ENCODE measurements around the gene PRRC2C. TPM values are rescaled to one million over a fixed set of nuclear protein-coding genes. Genes with fewer than 3 reads are reported as not detected.
A peak's percentile ranks its signal among the peaks of the same experiment; 100 is the strongest.
"Not testable (repeated sequence)": the region's sequence is repeated elsewhere in the genome, so short reads cannot be mapped to it uniquely, and the experiment has no call there.

PRRC2C gene
- total RNA-seq, 1 experiment from 2014 or later, result 111 TPM

DNA sequence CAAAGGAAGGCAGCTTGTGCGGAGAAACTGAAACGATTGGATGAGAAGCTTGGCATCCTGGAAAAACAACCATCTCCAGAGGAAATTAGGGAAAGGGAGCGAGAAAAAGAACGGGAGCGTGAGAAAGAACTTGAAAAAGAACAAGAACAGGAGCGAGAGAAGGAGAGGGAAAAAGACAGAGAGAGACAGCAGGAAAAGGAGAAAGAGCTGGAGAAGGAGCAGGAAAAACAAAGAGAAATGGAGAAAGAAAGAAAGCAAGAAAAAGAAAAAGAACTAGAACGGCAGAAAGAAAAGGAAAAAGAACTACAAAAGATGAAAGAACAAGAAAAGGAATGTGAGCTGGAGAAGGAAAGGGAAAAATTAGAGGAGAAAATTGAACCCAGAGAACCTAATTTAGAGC, 47.2 kb downstream of the PRRC2C start:
- Histone ChIP-seq H3K4me3 (ENCODE audit: low read length) (no peak overlapping the region), H3K9ac (ENCODE audit: low read length) (no peak overlapping the region), H4K20me1 (ENCODE audit: insufficient read depth, low read depth, low read length) (no peaks in the 10 kb centered on the region), H2AFZ (ENCODE audit: low read length) (no peak overlapping the region), H3K27me3 (ENCODE audit: low read length) (no peaks in the 10 kb centered on the region), H3K36me3 (ENCODE audit: insufficient read depth, low read length) (peaks cover 77% of the 10 kb centered on the region), H3K4me2 (ENCODE audit: low read depth, low read length, poor library complexity, severe bottlenecking) (no peak overlapping the region), H3K27ac (ENCODE audit: low read length) (no peak overlapping the region), H3K9me3 (ENCODE audit: low read length) (no peaks in the 10 kb centered on the region), H3K79me2 (ENCODE audit: low read length) (peaks cover 48% of the 10 kb centered on the region), H3K4me1 (ENCODE audit: low read length) (no peaks in the 10 kb centered on the region), H3K9me2 (replicated peaks; ENCODE audit: insufficient read depth, low read length) (no peaks in the 10 kb centered on the region)
- peak; percentile 37 for DNase-seq

DNA sequence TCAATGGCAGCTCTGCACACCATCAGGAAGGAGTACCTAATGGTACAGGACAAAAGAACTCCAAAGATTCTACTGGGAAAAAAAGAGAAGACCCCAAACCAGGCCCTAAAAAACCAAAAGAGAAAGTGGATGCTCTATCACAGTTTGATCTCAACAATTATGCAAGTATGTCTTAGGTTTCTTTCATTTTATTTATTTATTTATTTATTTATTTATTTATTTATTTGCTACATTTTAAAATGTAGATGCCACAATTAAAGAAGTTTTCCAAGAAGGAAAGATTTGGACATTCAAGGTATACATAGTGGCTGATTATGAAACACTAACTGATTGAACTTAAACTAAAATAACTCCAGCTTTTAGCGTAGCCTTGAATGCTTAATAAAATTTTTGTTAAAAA, 60.2 kb downstream of the PRRC2C start:
- Histone ChIP-seq H3K36me3 (ENCODE audit: insufficient read depth, low read length) (peaks cover 84% of the 10 kb centered on the region), H3K4me2 (ENCODE audit: low read depth, low read length, poor library complexity, severe bottlenecking) (no peak overlapping the region), H3K9ac (ENCODE audit: low read length) (no peak overlapping the region), H2AFZ (ENCODE audit: low read length) (no peak overlapping the region), H3K4me1 (ENCODE audit: low read length) (no peaks in the 10 kb centered on the region), H3K4me3 (ENCODE audit: low read length) (no peak overlapping the region), H3K79me2 (ENCODE audit: low read length) (peaks cover 90% of the 10 kb centered on the region), H4K20me1 (ENCODE audit: insufficient read depth, low read depth, low read length) (no peaks in the 10 kb centered on the region), H3K9me3 (ENCODE audit: low read length) (no peaks in the 10 kb centered on the region), H3K9me2 (replicated peaks; ENCODE audit: insufficient read depth, low read length) (no peaks in the 10 kb centered on the region), H3K27ac (ENCODE audit: low read length) (no peak overlapping the region), H3K27me3 (ENCODE audit: low read length) (no peaks in the 10 kb centered on the region)
- DNase-seq, result no peak

DNA sequence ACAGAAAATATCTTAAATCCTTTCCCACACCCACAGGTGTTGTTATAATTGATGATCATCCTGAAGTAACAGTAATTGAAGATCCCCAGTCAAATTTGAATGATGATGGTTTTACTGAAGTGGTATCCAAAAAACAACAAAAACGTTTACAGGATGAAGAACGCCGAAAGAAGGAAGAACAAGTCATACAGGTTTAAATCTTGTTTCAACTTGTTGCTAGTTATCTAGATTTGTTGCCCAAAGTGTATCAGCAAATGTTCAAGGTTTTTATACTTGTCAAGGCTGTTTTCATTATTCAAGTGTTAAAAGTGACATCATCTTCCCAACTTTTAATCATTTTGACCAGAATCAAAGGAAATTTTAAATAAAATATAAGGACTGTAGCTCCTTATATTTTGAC, 64.7 kb downstream of the PRRC2C start:
- no peak overlapping the region for H3K9ac ChIP-seq (ENCODE audit: low read length)
- peaks cover 54% of the 10 kb centered on the region for H3K36me3 ChIP-seq (ENCODE audit: insufficient read depth, low read length)
- no peaks in the 10 kb centered on the region for H3K9me3 ChIP-seq (ENCODE audit: low read length)
- H3K79me2 ChIP-seq (ENCODE audit: low read length), result peaks cover 65% of the 10 kb centered on the region
- H3K4me1 ChIP-seq (ENCODE audit: low read length), result no peaks in the 10 kb centered on the region
- H3K27me3 ChIP-seq (ENCODE audit: low read length), result no peaks in the 10 kb centered on the region
- DNase-seq, result peak; percentile 15
- no peak overlapping the region for H3K27ac ChIP-seq (ENCODE audit: low read length)
- no peak overlapping the region for H3K4me3 ChIP-seq (ENCODE audit: low read length)
- no peak overlapping the region for H2AFZ ChIP-seq (ENCODE audit: low read length)
- H3K4me2 ChIP-seq (ENCODE audit: low read depth, low read length, poor library complexity, severe bottlenecking), result no peak overlapping the region
- H4K20me1 ChIP-seq (ENCODE audit: insufficient read depth, low read depth, low read length), result no peaks in the 10 kb centered on the region
- no peaks in the 10 kb centered on the region for H3K9me2 ChIP-seq (replicated peaks; ENCODE audit: insufficient read depth, low read length)

DNA sequence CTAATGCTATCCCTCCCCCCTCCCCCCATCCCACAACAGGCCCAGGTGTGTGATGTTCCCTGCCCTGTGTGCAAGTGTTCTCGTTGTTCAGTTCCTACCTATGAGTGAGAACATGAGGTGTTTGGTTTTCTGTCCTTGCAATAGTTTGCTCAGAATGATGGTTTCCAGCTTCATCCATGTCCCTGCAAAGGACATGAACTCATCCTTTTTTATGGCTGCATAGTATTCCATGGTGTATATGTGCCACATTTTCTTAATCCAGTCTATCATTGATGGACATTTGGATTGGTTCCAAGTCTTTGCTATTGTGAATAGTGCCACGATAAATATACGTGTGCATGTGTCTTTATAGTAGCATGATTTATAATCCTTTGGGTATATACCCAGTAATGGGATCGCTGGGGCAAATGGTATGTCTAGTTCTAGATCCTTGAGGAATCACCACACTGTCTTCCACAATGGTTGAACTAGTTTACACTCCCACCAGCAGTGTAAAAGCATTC, 65.3 kb downstream of the PRRC2C start:
- H3K27me3 ChIP-seq (ENCODE audit: low read length); H4K20me1 ChIP-seq (ENCODE audit: insufficient read depth, low read depth, low read length); H3K9me3 ChIP-seq (ENCODE audit: low read length); H3K27ac ChIP-seq (ENCODE audit: low read length); H3K4me1 ChIP-seq (ENCODE audit: low read length); H3K4me3 ChIP-seq (ENCODE audit: low read length); DNase-seq; H3K9me2 ChIP-seq (replicated peaks; ENCODE audit: insufficient read depth, low read length); H3K9ac ChIP-seq (ENCODE audit: low read length); H2AFZ ChIP-seq (ENCODE audit: low read length); H3K4me2 ChIP-seq (ENCODE audit: low read depth, low read length, poor library complexity, severe bottlenecking): not testable (repeated sequence)
- Histone ChIP-seq H3K79me2 (ENCODE audit: low read length) (peaks cover 61% of the 10 kb centered on the region), H3K36me3 (ENCODE audit: insufficient read depth, low read length) (peaks cover 50% of the 10 kb centered on the region)

DNA sequence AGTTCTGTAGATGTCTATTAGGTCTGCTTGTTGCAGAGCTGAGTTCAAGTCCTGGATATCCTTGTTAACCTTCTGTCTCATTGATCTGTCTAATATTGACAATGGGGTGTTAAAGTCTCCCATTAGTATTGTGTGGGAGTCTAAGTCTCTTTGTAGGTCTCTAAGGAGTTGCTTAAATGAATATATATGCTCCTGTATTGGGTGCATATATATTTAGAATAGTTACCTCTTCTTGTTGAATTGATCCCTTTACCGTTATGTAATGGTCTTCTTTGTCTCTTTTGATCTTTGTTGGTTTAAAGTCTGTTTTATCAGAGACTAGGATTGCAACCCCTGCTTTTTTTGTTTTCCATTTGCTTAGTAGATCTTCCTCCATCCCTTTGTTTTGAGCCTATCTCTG, 68.6 kb downstream of the PRRC2C start:
- H3K27ac ChIP-seq (ENCODE audit: low read length); H3K9me3 ChIP-seq (ENCODE audit: low read length); H3K4me3 ChIP-seq (ENCODE audit: low read length); H4K20me1 ChIP-seq (ENCODE audit: insufficient read depth, low read depth, low read length); H3K4me2 ChIP-seq (ENCODE audit: low read depth, low read length, poor library complexity, severe bottlenecking); H3K4me1 ChIP-seq (ENCODE audit: low read length); H3K9me2 ChIP-seq (replicated peaks; ENCODE audit: insufficient read depth, low read length); H2AFZ ChIP-seq (ENCODE audit: low read length); H3K27me3 ChIP-seq (ENCODE audit: low read length); H3K9ac ChIP-seq (ENCODE audit: low read length): not testable (repeated sequence)
- H3K79me2 ChIP-seq (ENCODE audit: low read length), result peaks cover 37% of the 10 kb centered on the region
- H3K36me3 ChIP-seq (ENCODE audit: insufficient read depth, low read length), result peaks cover 52% of the 10 kb centered on the region
- DNase-seq, result peak; percentile 70

DNA sequence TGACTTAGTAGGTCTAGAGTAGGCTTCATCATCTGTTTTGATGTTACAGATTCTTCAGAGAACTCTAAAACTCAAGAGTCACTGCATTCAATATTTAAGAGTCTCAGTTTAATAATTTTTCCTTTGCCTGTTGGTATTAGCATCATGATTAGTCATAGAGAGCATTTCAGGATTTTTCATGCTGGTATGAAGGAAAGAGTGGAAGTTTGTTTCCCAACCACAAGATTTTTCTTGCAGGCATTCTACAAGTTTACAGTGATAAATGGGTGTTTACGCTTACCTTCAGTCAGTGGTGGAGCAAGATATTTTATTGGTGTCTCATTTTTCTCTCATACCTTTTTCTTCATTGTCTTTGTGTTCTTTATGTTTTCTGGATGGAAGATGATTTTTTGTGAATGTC, 78.3 kb downstream of the PRRC2C start:
- H3K4me1 ChIP-seq (ENCODE audit: low read length), result no peaks in the 10 kb centered on the region
- H2AFZ ChIP-seq (ENCODE audit: low read length), result no peak overlapping the region
- no peaks in the 10 kb centered on the region for H3K9me3 ChIP-seq (ENCODE audit: low read length)
- H3K36me3 ChIP-seq (ENCODE audit: insufficient read depth, low read length), result peaks cover 92% of the 10 kb centered on the region
- H3K27me3 ChIP-seq (ENCODE audit: low read length), result no peaks in the 10 kb centered on the region
- H3K27ac ChIP-seq (ENCODE audit: low read length), result no peak overlapping the region
- H3K4me2 ChIP-seq (ENCODE audit: low read depth, low read length, poor library complexity, severe bottlenecking), result no peak overlapping the region
- H3K79me2 ChIP-seq (ENCODE audit: low read length), result peaks cover 64% of the 10 kb centered on the region
- H3K9me2 ChIP-seq (replicated peaks; ENCODE audit: insufficient read depth, low read length), result no peaks in the 10 kb centered on the region
- DNase-seq, result no peak
- H3K9ac ChIP-seq (ENCODE audit: low read length), result no peak overlapping the region
- no peaks in the 10 kb centered on the region for H4K20me1 ChIP-seq (ENCODE audit: insufficient read depth, low read depth, low read length)
- H3K4me3 ChIP-seq (ENCODE audit: low read length), result no peak overlapping the region

DNA sequence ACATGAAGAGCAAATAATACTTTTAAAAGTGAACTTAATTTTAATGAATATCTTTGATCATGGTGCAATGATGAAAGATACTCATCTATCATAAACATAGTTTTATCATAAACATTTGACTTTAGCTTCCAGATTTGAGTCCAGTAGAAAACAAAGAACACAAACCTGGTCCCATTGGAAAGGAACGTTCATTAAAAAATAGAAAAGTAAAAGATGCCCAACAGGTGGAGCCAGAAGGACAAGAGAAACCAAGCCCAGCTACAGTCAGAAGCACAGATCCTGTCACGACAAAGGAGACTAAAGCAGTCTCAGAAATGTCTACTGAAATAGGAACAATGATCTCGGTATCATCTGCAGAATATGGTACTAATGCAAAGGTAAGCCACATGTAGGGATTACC, 81.1 kb downstream of the PRRC2C start:
- Histone ChIP-seq H4K20me1 (ENCODE audit: insufficient read depth, low read depth, low read length) (no peaks in the 10 kb centered on the region), H2AFZ (ENCODE audit: low read length) (no peak overlapping the region), H3K27me3 (ENCODE audit: low read length) (no peaks in the 10 kb centered on the region), H3K4me1 (ENCODE audit: low read length) (no peaks in the 10 kb centered on the region), H3K27ac (ENCODE audit: low read length) (no peak overlapping the region), H3K4me3 (ENCODE audit: low read length) (no peak overlapping the region), H3K9ac (ENCODE audit: low read length) (no peak overlapping the region), H3K36me3 (ENCODE audit: insufficient read depth, low read length) (peaks cover 78% of the 10 kb centered on the region), H3K9me3 (ENCODE audit: low read length) (no peaks in the 10 kb centered on the region), H3K9me2 (replicated peaks; ENCODE audit: insufficient read depth, low read length) (no peaks in the 10 kb centered on the region), H3K79me2 (ENCODE audit: low read length) (peaks cover 69% of the 10 kb centered on the region), H3K4me2 (ENCODE audit: low read depth, low read length, poor library complexity, severe bottlenecking) (no peak overlapping the region)
- no peak for DNase-seq

DNA sequence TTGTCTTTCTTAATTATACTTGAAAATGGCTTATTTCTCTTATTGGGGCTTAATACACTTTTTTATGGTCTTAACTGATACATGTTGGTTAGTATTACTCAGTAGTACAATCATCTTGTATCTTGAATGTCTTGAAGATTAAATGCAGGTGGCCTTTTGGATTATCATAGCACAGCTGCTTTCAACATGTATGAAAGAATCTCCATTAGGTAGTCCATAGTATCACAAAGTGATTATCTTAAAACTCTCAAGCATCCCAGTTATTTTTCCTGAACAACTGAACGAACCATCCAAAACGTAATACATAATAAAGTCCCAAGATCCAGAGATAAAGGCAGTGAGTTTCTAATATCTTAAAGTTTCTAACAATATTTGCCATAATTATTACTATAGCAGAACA, 85.0 kb downstream of the PRRC2C start:
- no peak for DNase-seq
- Histone ChIP-seq H4K20me1 (ENCODE audit: insufficient read depth, low read depth, low read length) (no peaks in the 10 kb centered on the region), H3K4me3 (ENCODE audit: low read length) (no peak overlapping the region), H3K27me3 (ENCODE audit: low read length) (no peaks in the 10 kb centered on the region), H3K9me2 (replicated peaks; ENCODE audit: insufficient read depth, low read length) (no peaks in the 10 kb centered on the region), H3K36me3 (ENCODE audit: insufficient read depth, low read length) (peaks cover 69% of the 10 kb centered on the region), H3K4me1 (ENCODE audit: low read length) (no peaks in the 10 kb centered on the region), H2AFZ (ENCODE audit: low read length) (no peak overlapping the region), H3K9ac (ENCODE audit: low read length) (no peak overlapping the region), H3K4me2 (ENCODE audit: low read depth, low read length, poor library complexity, severe bottlenecking) (no peak overlapping the region), H3K9me3 (ENCODE audit: low read length) (no peaks in the 10 kb centered on the region), H3K79me2 (ENCODE audit: low read length) (peaks cover 49% of the 10 kb centered on the region), H3K27ac (ENCODE audit: low read length) (no peak overlapping the region)

DNA sequence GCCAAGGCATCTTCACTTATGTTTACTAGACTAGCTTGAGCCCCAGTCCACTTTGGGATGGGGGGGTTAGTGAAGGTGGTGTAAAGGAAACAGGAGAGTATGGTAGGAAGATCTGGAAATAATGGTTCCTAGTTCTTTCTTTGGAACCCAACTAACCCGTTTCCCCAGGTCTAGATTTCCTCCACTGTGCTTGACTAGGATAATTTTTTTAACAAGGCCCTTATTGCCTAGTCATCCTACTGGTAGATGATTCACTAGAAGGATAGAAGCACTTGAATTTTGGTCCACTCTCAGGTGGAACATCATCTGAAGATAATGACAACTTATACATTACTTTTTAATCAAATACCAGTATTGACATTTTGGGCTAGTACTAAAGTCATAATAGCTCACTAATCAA, 90.8 kb downstream of the PRRC2C start:
- H2AFZ ChIP-seq (ENCODE audit: low read length), result no peak overlapping the region
- H3K4me3 ChIP-seq (ENCODE audit: low read length), result no peak overlapping the region
- H3K27ac ChIP-seq (ENCODE audit: low read length), result no peak overlapping the region
- no peaks in the 10 kb centered on the region for H4K20me1 ChIP-seq (ENCODE audit: insufficient read depth, low read depth, low read length)
- H3K4me1 ChIP-seq (ENCODE audit: low read length), result no peaks in the 10 kb centered on the region
- no peaks in the 10 kb centered on the region for H3K9me3 ChIP-seq (ENCODE audit: low read length)
- H3K36me3 ChIP-seq (ENCODE audit: insufficient read depth, low read length), result peaks cover 81% of the 10 kb centered on the region
- no peak overlapping the region for H3K4me2 ChIP-seq (ENCODE audit: low read depth, low read length, poor library complexity, severe bottlenecking)
- no peak overlapping the region for H3K9ac ChIP-seq (ENCODE audit: low read length)
- no peaks in the 10 kb centered on the region for H3K27me3 ChIP-seq (ENCODE audit: low read length)
- no peak for DNase-seq
- no peaks in the 10 kb centered on the region for H3K9me2 ChIP-seq (replicated peaks; ENCODE audit: insufficient read depth, low read length)
- H3K79me2 ChIP-seq (ENCODE audit: low read length), result peaks cover 27% of the 10 kb centered on the region

Data from Karpas-422 (cell line).